ENCODE results near the gene KMT2B.

KMT2B gene

GRCh38 chr19:35783469-35784434 lies 65.9 kb downstream of the KMT2B start:
- no peak for DNase-seq

GRCh38 chr19:35784503-35785338 lies 66.9 kb downstream of the KMT2B start:
- DNase-seq = no peak

- DNase-seq = no peak
Measured at GRCh38 chr19:35785339-35785627, 67.5 kb downstream of the KMT2B start.

- DNase-seq = no peak
Measured at GRCh38 chr19:35786299-35787160, 68.7 kb downstream of the KMT2B start.

GRCh38 chr19:35787227-35787799 lies 69.5 kb downstream of the KMT2B start:
- no peak for DNase-seq
